Retinal pigment epithelial cell (primary cell): ENCODE measurements around the gene DHRS1.

ENCODE experiments used
- DNase-seq: peaks from one replicate; pipeline ENCODE4 v3.0.0-alpha.2; 2010; ENCODE audit warnings: low read depth
- H3K4me3 ChIP-seq: 2 replicates; pipeline ENCODE4 v1.5.1; 2011; ENCODE audit warnings: mild to moderate bottlenecking, low read length, control low read depth, moderate library complexity
- TF ChIP-seq, protein P1 (sequence below): conservative IDR thresholded peaks from 2 replicates; pipeline ENCODE4 v1.5.1; 2011; ENCODE audit warnings: low read depth, low read length, control low read depth, inconsistent platforms

DHRS1 gene

DNA sequence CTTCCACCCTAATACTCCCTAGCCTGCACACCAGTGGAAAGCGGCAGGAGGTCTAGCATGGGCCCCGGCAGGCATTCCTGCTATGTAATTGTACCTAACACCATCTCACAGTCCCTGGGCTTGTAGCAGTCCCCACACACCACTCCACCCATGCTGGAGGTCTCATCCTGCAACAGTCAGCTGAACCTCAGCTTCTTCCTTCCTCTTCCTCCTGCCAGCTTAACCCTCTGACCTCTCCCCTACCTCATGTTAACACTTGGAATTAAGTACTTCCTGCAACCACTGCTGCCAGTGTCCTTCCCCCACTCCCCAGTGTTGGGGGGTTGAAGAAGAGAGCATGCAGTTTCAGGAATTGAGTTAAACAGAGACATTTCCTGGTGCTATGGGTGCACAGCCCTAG is 27.7 kb upstream of the DHRS1 start:
- TF ChIP-seq, protein P1, sequence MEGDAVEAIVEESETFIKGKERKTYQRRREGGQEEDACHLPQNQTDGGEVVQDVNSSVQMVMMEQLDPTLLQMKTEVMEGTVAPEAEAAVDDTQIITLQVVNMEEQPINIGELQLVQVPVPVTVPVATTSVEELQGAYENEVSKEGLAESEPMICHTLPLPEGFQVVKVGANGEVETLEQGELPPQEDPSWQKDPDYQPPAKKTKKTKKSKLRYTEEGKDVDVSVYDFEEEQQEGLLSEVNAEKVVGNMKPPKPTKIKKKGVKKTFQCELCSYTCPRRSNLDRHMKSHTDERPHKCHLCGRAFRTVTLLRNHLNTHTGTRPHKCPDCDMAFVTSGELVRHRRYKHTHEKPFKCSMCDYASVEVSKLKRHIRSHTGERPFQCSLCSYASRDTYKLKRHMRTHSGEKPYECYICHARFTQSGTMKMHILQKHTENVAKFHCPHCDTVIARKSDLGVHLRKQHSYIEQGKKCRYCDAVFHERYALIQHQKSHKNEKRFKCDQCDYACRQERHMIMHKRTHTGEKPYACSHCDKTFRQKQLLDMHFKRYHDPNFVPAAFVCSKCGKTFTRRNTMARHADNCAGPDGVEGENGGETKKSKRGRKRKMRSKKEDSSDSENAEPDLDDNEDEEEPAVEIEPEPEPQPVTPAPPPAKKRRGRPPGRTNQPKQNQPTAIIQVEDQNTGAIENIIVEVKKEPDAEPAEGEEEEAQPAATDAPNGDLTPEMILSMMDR = no peak
- H3K4me3 ChIP-seq = no peak overlapping the region

DNA sequence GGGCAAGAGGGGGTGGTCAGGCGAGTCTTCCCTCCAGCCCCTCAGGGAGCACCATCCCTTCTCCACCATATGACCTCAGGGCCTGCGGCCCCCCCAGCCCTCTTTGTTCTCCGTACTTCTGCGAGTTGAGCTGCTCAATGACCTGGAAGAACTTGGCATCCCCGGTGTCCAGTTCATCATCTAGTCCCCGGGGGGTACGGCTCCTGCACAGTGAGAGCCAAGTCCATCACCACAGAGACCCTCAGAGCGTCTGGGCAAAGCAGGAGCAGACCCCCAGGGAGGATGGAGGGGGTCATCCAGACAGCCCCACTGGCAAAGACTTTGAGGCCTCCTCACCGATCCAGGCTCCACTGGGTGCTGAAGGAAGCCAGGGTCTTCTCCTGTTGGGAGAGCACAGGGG is 26.4 kb upstream of the DHRS1 start:
- DNase-seq = no peak
- TF ChIP-seq, protein P1 = no peak
- no peak overlapping the region for H3K4me3 ChIP-seq

More for the DNA sequence above, 27.7 kb upstream of the DHRS1 start:
- DNase-seq = no peak

DNA sequence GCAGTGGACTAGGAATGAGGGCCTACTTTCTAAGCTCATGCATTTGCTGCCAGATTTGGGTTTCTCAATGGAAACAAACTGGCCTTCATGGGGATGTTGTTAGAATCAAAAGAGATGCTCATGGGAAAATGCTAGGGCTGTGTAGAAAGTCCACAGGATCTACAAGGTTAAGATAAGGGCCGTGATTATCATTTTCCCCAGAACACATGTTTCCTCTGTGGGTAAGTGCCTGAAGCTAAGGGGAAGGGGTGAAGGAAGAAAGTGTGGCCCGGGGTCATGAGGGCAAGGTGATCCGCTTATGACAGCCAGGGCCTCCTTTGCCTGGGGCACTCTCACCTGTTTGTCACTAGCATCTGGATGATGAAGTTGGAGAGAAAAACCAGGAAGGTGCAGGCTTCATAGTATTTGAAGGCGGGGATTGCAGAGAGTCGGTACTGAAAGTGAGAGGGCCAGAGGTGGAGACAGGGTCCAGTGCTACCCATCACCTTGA is 25.5 kb upstream of the DHRS1 start:
- H3K4me3 ChIP-seq = no peak overlapping the region
- TF ChIP-seq, protein P1 = no peak
- no peak for DNase-seq

DNA sequence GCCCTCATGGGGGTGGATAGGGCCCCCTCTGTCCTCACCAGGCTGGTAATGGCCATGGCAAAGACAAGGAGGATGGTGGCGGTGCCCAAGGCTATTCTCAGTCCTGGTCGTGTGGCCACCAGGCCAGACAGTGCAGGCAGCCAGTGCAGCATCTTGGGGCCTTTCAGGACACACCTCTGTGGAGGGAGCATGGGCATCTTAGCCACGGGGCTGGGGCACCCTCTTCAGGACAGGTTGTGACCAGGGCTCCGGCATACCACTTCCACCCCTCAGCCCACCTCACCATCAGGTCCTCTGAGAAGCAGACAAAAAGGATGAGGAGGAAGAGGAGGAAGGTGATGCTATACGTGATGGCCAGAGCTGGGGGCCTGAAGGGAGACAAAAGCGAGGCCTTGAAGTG is 24.4 kb upstream of the DHRS1 start:
- no peak for DNase-seq
- TF ChIP-seq, protein P1 = no peak
- no peak overlapping the region for H3K4me3 ChIP-seq

DNA sequence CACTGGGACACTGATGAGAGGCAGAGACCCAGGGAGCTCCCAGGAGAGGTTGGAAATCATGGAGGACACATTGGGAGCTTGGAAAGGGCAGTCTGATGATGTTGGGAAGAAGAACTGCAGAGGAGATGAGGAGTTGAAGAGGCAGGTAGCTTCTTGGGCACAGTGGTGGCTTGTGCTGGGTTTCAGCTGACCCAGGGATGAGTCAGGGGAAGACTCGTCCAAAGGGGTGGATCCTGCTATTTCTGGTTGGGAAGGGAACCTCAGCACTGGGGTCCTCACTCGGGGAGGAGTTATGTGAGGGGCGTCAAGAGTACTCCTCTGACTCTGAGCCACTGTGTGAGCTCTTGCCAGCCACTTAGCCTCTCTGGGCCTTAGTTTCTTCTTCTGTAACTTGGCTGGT is 23.8 kb upstream of the DHRS1 start:
- no peak for DNase-seq
- TF ChIP-seq, protein P1 = no peak
- no peak overlapping the region for H3K4me3 ChIP-seq

DNA sequence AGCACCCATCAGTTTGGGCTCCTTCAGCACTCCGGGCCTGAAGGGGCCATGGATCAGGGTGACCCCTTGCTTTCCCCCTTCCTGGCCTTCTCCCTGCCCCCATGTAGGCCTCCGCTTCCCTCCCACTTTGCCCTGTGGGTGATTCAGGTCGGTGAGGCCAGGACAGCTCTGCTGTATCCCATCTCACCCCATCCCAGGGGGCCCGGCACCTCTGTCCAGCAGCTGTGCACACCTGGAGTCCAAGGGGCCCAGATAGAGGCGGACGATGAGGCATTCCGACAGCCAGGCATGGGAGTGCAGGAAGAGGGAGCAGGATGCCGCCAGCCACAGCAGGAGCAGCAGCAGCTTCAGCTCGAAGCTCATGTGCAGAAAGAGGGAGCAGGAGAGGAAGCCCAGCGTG is 23.1 kb upstream of the DHRS1 start:
- no peak for DNase-seq
- TF ChIP-seq, protein P1 = no peak
- H3K4me3 ChIP-seq = no peak overlapping the region

DNA sequence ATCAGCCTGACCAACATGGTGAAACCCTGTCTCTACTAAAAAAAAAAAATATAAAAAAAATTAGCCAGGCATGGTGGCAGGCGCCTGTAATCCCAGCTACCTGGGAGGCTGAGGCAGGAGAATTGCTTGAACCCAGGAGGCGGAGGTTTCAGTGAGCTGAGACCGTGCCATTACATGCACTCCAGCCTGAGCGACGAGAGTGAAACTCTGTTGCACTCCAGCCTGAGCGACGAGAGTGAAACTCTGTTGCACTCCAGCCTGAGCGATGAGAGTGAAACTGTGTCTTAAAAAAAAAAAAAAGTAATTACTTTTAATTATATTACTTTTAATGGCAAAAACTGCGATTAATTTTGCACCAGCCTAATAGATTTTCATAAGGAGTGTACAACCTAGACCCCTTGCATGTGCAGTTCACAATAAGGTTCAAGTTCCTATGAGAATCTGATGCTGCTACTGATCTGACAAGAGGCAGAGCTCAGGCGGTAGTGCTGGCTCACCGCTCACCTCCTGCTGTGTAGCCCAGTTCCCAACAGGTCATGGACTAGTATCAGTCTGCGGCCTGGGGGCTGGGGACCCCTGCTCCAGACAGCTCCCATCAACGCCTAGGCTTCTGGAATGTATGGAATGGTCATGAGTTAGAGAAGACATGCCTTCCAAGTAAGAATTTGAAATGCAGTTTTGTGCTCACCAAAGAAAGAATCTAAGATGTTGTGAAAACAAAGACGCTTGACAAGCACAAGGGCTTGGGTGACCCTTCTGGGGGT is 21.8 kb upstream of the DHRS1 start:
- TF ChIP-seq, protein P1 = no peak
- no peak for DNase-seq
- H3K4me3 ChIP-seq = no peak overlapping the region
